K562 (cell line): ENCODE measurements around the gene FN3K. TPM values are rescaled to one million over a fixed set of nuclear protein-coding genes. Genes with fewer than 3 reads are reported as not detected.

Source experiments
- ATAC-seq: fragments of 200-7000 bp; cut with Tn5 transposase; 3 replicates; pipeline ENCODE4 v1.9.1; 2020; ENCODE audit warnings: moderate library complexity
- BruUV-seq: library from RNA; stranded (reverse); fragments of 400-500 nt; replicated peaks from 2 replicates; lab custom pipeline; 2021; lab: Mats Ljungman, UMichigan
- CTCF ChIA-PET: fragments of 300-600 bp; formaldehyde crosslinking; extraction: SDS; loops from one replicate; lab custom pipeline; 2021; ENCODE audit warnings: low intra/inter-chr PET ratio; lab: Yijun Ruan, JAX
- POLR2A ChIA-PET: fragments of 300-600, 350-650 bp; sonication (Branson Sonifier 250); formaldehyde crosslinking; extraction: SDS; loops from one replicate; lab custom pipeline; 2021; ENCODE audit warnings: antibody characterized with exemption, inconsistent platforms; lab: Yijun Ruan, JAX
- DNase-seq, 4 experiments: peaks; one replicate each; pipeline versions ENCODE4 v3.0.0 to v3.0.0-alpha.2; 2011 to 2018; ENCODE audit warnings: low spot score in 3 of 4, mixed read lengths in 3 of 4; ENCODE audit errors: extremely low read depth in 1 of 4
- FAIRE-seq: peaks from 2 replicates; lab custom pipeline; 2011; peaks lifted over from hg19 to GRCh38; lab: Jason Lieb, UNC
- H2AFZ ChIP-seq: 2 replicates; pipeline ENCODE4 v1.6.0; 2011; ENCODE audit warnings: low read depth, low read length, control low read depth, inconsistent platforms
- H3K27ac ChIP-seq: fragments of 200-600 bp; 3 replicates; pipeline ENCODE4 v1.8.0; 2011; ENCODE audit warnings: low read depth, mild to moderate bottlenecking, control low read depth, inconsistent platforms, low read length, moderate library complexity, mixed read lengths; ENCODE audit errors: extremely low read depth
- H3K27me3 ChIP-seq, 2 experiments: fragments of 300-600 bp in 1 of 2; 2 replicates in 1 of 2; 3 replicates in 1 of 2; pipeline versions ENCODE4 v1.6.0 to v1.8.0; 2011; ENCODE audit warnings: inconsistent platforms in 2 of 2, low read length in 2 of 2, mild to moderate bottlenecking in 1 of 2, mixed read lengths in 1 of 2, moderate library complexity in 1 of 2; ENCODE audit not compliant: control insufficient read depth in 2 of 2, insufficient read depth in 2 of 2
- H3K36me3 ChIP-seq: fragments of 300-600 bp; 3 replicates; pipeline ENCODE4 v1.8.0; 2011; ENCODE audit warnings: mild to moderate bottlenecking, low read length, inconsistent platforms; ENCODE audit not compliant: control insufficient read depth, insufficient read depth
- H3K4me1 ChIP-seq, 2 experiments: fragments of 200-600 bp in 1 of 2; replicated peaks in 1 of 2; 2 replicates in 1 of 2; 3 replicates in 1 of 2; pipeline versions ENCODE4 v1.5.1 to v1.8.0; 2011; ENCODE audit warnings: inconsistent platforms in 2 of 2, low read length in 2 of 2, mild to moderate bottlenecking in 1 of 2, mixed read lengths in 1 of 2, moderate library complexity in 1 of 2; ENCODE audit not compliant: control insufficient read depth in 2 of 2, insufficient read depth in 2 of 2
- H3K4me2 ChIP-seq: 2 replicates; pipeline ENCODE4 v1.6.1; 2011; ENCODE audit warnings: low read length, control low read depth, inconsistent platforms, mixed read lengths; ENCODE audit not compliant: insufficient read depth
- H3K4me3 ChIP-seq: fragments of 200-600 bp; sonication (generic), shearing (Covaris generic); 2 replicates; pipeline ENCODE4 v1.5.1; 2016; ENCODE audit warnings: control low read depth, inconsistent platforms
- H3K79me2 ChIP-seq: fragments of 200-600 bp; 3 replicates; pipeline ENCODE4 v1.8.0; 2011; ENCODE audit warnings: low read length, inconsistent platforms; ENCODE audit not compliant: control insufficient read depth, insufficient read depth
- H3K9ac ChIP-seq, 2 experiments: 2 replicates each; pipeline versions ENCODE4 v1.6.0 to v1.6.1; 2011; ENCODE audit warnings: low read depth in 2 of 2, low read length in 2 of 2, control low read depth in 1 of 2, inconsistent platforms in 1 of 2, mild to moderate bottlenecking in 1 of 2, mixed read lengths in 1 of 2; ENCODE audit not compliant: insufficient read depth in 1 of 2
- H3K9me1 ChIP-seq: one replicate; pipeline ENCODE4 v1.6.0; 2011; ENCODE audit warnings: inconsistent platforms, mild to moderate bottlenecking, low read length, moderate library complexity; ENCODE audit not compliant: control insufficient read depth, insufficient read depth
- H3K9me3 ChIP-seq: replicated peaks from 2 replicates; pipeline ENCODE4 v1.5.1; 2011; ENCODE audit warnings: low read depth, low read length, inconsistent platforms; ENCODE audit not compliant: control insufficient read depth, insufficient read depth
- H4K20me1 ChIP-seq: replicated peaks from 2 replicates; pipeline ENCODE4 v1.6.1; 2011; ENCODE audit warnings: low read length, inconsistent platforms, mixed read lengths; ENCODE audit not compliant: control insufficient read depth, insufficient read depth
- AFF1 ChIP-seq, 2 experiments: fragments of 450-650 bp; IDR thresholded peaks; 2 replicates each; pipeline ENCODE4 v1.6.1; 2018; ENCODE audit warnings: mild to moderate bottlenecking in 2 of 2, low read depth in 1 of 2; ENCODE audit not compliant: partially characterized antibody in 2 of 2
- KAT2B ChIP-seq: IDR thresholded peaks from one replicate; pipeline ENCODE4 v1.6.1; 2012; ENCODE audit warnings: low read depth, mild to moderate bottlenecking, control low read depth, inconsistent platforms, low read length, moderate library complexity
- NBN ChIP-seq: fragments of 450-650 bp; IDR thresholded peaks from 2 replicates; pipeline ENCODE4 v1.6.1; 2016; ENCODE audit warnings: low read depth, mild to moderate bottlenecking
- PRMT5 ChIP-seq: sonication (generic); formaldehyde crosslinking; IDR thresholded peaks from 2 replicates; pipeline ENCODE4 v1.5.0; 2020; ENCODE audit warnings: missing genetic modification reagents
- SMARCA5 ChIP-seq: fragments of 450-650 bp; IDR thresholded peaks from 2 replicates; pipeline ENCODE4 v1.6.1; 2016
- ZFPM2 ChIP-seq: fragments of 250-450 bp; sonication (Bioruptor Pico); IDR thresholded peaks from 2 replicates; pipeline ENCODE4 v1.5.1; 2022; ENCODE audit warnings: mild to moderate bottlenecking
- ZNF23 ChIP-seq: fragments of 250-450 bp; sonication (Bioruptor Pico); IDR thresholded peaks from 2 replicates; pipeline ENCODE4 v1.4.0; 2020; ENCODE audit warnings: mild to moderate bottlenecking
- ZNF778 ChIP-seq: fragments of 450-650 bp; formaldehyde crosslinking; IDR thresholded peaks from 2 replicates; pipeline ENCODE4 v1.4.0; 2020; ENCODE audit warnings: mild to moderate bottlenecking, moderate library complexity
- WGBS: fragments of 100-300 bp; shearing (Covaris generic); methylation state at CpG from one replicate; pipeline ENCODE4 v1.1.6; 2016; ENCODE audit warnings: low coverage, mixed read lengths; ENCODE audit not compliant: insufficient coverage; ENCODE audit errors: missing lambda C conversion rate; 5-methylcytosine and 5-hydroxymethylcytosine counted together
- in situ Hi-C: fragments of 300-500 bp; cut with MboI; formaldehyde crosslinking; loops from 4 replicates; pipeline ENCODE4 v1.15.0; 2018; ENCODE audit warnings: inconsistent platforms, mixed read lengths
- intact Hi-C: fragments of 100-400 bp; cut with micrococcal nuclease; formaldehyde crosslinking; loops from 2 replicates; pipeline ENCODE4 v1.14.2; 2022
- polyA plus RNA-seq, 8 experiments: library from polyadenylated mRNA; depleted of rRNA in 4 of 8; stranded (reverse) in 5 of 8; unstranded in 3 of 8; fragments of >200 nt; fragmentation: Nextera tagmentation in 2 of 8; fragmentation: Illumina TruSeq in 1 of 8; extraction: Ambion mirVana in 2 of 8; extraction: Trizol in 1 of 8; gene quantifications; 2 replicates each; pipeline versions ENCODE4 v1.2.1 to v1.2.3, GENCODE V29; 2011 to 2014; ENCODE audit warnings: inconsistent platforms in 1 of 8, missing spikeins in 1 of 8
- total RNA-seq, 7 experiments: library from RNA; depleted of rRNA in 6 of 7; stranded (reverse); fragments of >200 nt in 6 of 7; fragmentation: Illumina TruSeq in 2 of 7; extraction: Trizol in 2 of 7; gene quantifications; 2 replicates each; pipeline versions ENCODE4 v1.2.1 to v1.2.3, GENCODE V29; 2011 to 2021; ENCODE audit warnings: low replicate concordance in 1 of 7

Gene FN3K
- total and polyA plus RNA-seq, 9 of the 15 experiments (the other 6 are each of a cell fraction or from before 2014, with no cell fraction given) = 0.08 to 22.7 (median 3.8) TPM

- DNase-seq (no peak), FAIRE-seq (no peak), ATAC-seq (no peak)
- peaks cover 77% of the 10 kb centered on the region for H3K36me3 ChIP-seq
- WGBS = 93% methylated on average over 7 of the region's 7 CpGs
- POLR2A ChIA-PET = no interaction called here
- H2AFZ ChIP-seq = no peak overlapping the region
- H3K9me3 ChIP-seq = no peaks in the 10 kb centered on the region
- CTCF ChIA-PET = interaction anchor here (0.6 kb wide), 1 partner anchor 122 kb away, joined by 3 read pairs; no protein-coding TSS in a partner anchor
- no peak overlapping the region for H3K4me2 ChIP-seq
- TF ChIP-seq ZFPM2 (CRISPR knock-in tag) (no peak), AFF1 (IDR thresholded peaks at IDR 0.05; ENCODE audit: low read depth in 1 of 2, partially characterized antibody in 2 of 2) (no peak), ZNF778 (no peak), SMARCA5 (no peak), PRMT5 (no peak), ZNF23 (no peak), NBN (no peak), KAT2B (no peak)
- in situ Hi-C loops = no loop called here
- no peak overlapping the region for H3K27ac ChIP-seq
- H3K4me3 ChIP-seq = no peak overlapping the region
- intact Hi-C loops = loop anchor here (5.0 kb wide), 1 partner anchor 417 kb away; no protein-coding TSS in a partner anchor
- no peaks in the 10 kb centered on the region for H3K9me1 ChIP-seq
- H3K79me2 ChIP-seq = no peaks in the 10 kb centered on the region
- no peaks in the 10 kb centered on the region for H3K27me3 ChIP-seq
- BruUV-seq = no TSS peak
- H3K4me1 ChIP-seq = 0 out of 5 replicates have a peak, but pooled peaks cover 0 to 3% of the 10 kb centered on the region in 2 experiments
- no peaks in the 10 kb centered on the region for H4K20me1 ChIP-seq
- no peak overlapping the region for H3K9ac ChIP-seq
Measured at GRCh38 chr17:82769041-82769440, 33.6 kb downstream of the FN3K start.
